GM19351 (cell line): ENCODE measurements around the gene ZNF689.

Experiments
- ATAC-seq: cut with Tn5 transposase; IDR thresholded peaks from one replicate; pipeline ENCODE4 v1.9.1; 2021; ENCODE audit warnings: mild to moderate bottlenecking, moderate library complexity; ENCODE audit not compliant: unreplicated experiment

ZNF689 gene

DNA sequence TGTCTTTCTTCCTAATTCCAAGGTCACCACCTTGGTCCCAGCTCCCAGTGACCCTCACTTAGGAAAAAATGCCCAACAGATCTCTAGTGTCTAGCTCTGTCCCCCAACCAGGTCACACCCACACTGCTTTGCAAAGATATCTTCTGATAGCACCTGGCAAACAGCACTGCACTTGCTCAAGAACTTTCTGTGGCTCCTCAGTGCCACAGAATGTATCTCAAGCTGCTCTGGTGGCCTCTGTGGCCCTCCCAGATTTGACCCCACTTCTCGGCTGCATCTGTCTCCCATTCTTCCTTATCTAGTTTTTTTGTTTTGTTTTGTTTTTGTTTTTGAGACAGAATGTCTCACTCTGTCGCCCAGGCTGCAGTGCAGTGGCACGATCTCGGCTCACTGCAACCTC, 43.7 kb downstream of the ZNF689 start:
- no peak for ATAC-seq

DNA sequence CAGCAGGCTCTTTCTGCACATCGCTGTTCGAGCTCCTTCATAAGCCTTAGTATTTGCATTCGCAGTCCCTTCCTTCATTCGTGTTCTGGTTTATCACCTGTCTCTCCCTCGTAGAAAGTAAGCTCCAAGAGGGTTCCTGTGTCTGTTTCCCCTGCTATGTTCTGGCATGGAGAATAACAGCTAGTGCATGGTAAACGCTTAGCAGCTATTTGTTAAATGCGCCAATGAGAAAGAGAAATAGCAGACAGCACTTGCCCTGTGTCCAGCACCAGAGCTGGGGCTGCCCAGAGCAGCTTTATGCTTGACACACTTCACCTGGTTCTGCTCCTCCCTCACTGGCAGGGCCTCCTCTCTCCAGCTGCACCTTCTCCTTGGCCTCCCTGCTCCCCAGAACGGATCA, 44.2 kb downstream of the ZNF689 start:
- ATAC-seq: no peak

GRCh38 chr16:30565526-30565925, 44.7 kb downstream of the ZNF689 start:
- no peak for ATAC-seq

- no peak for ATAC-seq
These were observed 48.2 kb downstream of the ZNF689 start for GRCh38 chr16:30562021-30562420.

DNA sequence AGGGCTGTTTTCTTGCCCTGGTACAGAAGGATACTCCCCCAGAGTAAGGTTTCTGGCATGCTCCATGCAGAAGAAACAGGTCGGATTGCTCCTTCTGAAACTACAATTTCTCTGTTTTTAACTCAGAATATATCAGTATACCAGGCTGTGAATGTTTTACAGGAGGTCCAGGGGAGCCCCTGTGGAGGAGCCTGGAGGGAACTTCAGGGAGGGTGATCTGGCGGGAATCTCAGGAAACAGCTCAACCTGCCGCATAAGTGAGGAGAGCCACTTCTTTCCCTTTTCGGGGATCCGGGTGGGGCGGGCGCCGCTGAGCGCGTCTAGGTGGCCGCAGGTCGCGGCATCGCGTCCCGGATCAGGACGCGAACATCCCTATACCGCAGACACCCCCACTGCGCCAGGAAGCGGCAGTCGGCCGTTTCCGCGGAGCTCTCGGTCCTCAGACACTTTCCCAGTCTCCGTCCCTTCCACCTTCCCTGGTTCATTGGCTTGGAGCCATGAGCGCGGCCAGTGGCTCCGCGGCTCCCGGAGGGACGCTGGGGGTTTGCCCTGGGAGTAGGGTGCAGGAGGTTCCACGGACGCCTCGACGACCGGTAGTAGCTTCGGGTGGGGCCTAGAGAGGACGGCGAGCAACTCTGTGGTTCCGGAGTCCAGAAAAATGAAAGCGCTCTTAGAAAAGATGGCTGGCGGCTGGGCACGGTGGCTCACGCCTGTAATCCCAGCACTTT, 48.9 kb downstream of the ZNF689 start:
- no peak for ATAC-seq

DNA sequence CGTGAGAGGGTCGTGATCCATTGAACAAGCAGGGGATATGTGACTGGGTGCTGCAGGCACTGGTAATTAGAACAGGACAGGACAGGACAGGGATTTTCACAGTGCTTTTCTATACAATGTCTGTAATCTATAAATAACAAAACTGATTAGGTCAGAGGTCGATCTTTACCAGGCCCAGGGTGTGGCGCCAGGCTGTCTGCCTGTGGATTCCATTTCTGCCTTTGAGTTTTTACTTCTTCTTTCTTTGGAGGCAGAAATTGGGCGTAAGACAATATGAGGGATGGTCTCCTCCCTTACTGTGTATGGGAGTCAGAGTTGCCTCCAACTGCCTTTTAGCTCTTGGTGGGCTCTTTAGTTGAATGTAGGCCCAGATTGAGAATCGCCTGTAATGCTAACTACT, 50.5 kb downstream of the ZNF689 start:
- ATAC-seq: no peak

DNA sequence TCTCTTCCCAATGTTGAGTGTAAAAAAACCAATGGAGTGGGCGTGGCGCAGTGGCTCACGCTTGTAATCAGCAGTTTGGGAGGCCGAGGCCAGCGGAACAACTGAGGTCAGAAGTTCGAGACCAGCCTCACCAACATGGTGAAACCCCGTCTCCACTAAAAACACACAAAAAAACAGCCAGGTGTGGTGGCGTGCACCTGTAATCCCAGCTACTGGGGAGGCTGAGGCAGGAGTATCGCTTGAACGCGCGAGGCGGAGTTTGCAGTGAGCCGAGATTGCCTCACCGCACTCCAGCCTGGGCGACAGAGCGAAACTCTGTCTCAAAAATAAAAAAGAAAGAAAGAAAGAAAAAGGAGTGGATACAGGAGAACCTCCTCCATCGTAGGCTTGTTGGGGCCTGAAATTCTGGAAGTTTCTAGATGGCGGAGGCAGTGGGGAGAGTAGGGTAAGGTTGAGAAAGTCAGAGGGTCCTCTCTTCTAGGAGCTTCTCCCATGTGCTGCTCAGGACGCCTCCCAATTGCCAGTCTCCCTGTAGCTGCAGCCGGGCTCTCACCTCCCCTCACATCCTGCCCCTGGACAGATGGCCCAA, 51.3 kb downstream of the ZNF689 start:
- ATAC-seq: no peak

GRCh38 chr16:30557957-30558788, 52.0 kb downstream of the ZNF689 start, which contains the start of gene ZNF764:
Gene ZNF764 (minus strand): TSS chr16:30558374. CDS start chr16:30558182, 192 bp downstream.
- peak; percentile 95 for ATAC-seq

DNA sequence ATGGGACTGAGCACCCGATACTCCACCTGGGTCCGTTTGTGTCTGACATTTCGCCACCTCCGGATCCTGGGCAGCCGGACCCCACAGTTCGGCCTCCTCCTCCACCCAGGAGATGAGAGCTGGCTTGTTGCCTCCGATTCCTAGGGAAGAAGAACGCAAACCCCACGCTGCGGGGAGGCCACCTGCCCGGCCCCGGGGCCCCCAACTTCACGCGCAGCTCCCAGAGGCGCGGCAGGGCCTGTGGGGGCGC, 52.6 kb downstream of the ZNF689 start:
- no peak for ATAC-seq

GRCh38 chr16:30556125-30556473, 54.1 kb downstream of the ZNF689 start:
- no peak for ATAC-seq

GRCh38 chr16:30555315-30556124, 54.7 kb downstream of the ZNF689 start:
- ATAC-seq: no peak

DNA sequence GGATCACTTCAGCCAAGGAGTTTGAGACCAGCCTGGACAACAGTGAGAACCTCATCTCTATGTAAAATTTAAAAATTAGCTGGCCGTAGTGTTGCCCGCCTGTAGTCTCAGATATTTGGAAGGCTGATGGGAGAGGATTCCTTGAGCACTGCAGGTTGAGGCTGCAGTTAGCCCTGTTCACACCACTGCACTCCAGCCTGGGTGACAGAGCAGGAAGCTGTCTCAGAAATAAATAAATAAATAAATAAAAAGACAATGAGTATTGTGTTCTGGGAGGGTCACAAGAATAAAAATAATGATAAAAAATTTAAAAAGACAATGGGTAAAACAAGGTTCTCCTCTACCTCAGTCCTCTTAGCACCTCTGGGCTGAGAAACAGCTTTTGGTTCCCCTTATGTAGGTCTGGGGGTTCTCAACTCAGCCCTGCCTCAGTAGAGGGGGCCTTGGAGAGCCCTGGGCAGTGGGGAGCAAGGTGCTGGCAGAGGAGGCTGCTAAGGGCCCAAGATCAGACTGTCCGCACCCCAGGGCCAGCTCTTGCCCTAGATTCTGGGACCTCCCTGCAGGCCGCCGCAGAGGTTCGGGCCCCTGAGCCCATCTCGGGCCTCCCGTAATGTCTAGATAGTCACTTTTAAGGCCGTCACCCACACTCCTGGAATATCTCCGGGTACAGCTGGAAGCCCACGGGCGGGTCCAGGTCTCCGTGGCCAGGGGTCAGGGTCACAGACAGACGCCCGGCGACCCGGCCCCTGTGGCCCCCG, 55.5 kb downstream of the ZNF689 start:
- ATAC-seq: no peak

DNA sequence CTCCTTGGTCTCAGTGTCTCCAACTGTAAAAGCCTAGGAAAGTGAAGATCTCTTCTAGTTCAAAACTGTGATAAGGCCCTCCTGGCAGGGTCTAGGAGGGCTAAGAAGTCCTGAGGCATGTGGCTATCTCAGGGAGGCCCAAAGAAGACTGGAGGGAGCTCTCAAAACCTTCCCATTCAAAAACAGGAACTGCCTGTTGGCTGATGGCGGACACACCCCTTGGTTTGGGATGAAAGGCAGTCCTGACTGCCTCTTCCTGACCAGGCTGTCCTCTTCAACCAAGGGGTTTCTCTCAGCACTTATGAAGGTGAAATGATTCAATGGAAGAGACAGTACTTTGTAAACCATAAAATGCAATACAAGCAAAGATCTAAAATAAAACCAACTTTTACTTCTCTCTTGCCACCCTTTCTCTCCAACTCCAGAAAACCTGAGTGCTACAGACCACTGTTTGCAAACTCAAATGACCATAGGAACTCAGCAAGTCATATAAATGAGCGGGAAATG, 56.7 kb downstream of the ZNF689 start:
- ATAC-seq: no peak

GRCh38 chr16:30552956-30553355, 57.2 kb downstream of the ZNF689 start:
- ATAC-seq: no peak
